Stimulated activated CD8-positive, alpha-beta memory T cell treated with anti-CD3 and anti-CD28 coated beads, Interleukin-15, amount 100 ng/mL, for 48 hours (primary cell): ENCODE data around the gene PPIC.

Source experiments
- DNase-seq, 2 donors: peaks; one replicate each; pipeline ENCODE4 v3.0.0-alpha.2; 2020; ENCODE audit warnings: low read depth in 2 of 2

The PPIC gene

DNA sequence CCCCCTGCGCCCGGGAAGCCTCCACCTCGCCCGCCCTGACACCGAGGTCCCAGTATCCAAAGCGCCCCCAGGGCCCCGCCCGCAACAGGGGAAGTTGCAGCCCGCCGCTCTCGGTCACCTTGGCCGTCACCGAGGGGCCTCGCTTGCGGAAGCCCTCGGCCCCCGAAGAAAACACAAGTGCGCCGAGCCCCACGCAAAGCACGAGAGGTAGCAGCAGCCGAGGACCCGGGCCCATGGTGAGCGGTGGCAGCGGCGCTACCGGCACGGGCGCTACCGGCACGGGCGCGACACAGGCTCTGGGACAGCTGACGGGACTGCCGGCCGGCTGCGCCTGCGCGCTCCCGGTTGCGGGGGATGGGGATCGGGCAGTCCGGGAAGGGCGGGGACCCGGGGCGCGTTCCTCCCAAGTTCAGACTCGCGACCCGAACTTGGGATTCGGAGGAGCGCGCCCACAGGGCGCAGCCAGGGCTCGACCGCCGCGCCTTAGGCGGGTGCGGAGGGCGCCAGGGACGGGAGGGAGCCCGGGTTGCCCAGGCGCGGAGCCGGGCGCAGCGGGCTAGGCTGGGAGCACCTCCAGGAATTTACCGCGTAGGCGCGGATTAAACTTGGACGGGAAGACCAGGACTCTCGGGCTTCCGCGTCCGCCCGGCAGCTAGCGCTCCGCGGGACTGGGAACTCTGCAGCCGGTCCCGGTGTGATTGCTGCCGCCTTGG lies at the start of gene PPIC:
PPIC (minus strand) TSS at position 335 of the 713 bp plus-strand sequence; CDS start at position 235, 100 bp downstream.
- DNase-seq: no peak

DNA sequence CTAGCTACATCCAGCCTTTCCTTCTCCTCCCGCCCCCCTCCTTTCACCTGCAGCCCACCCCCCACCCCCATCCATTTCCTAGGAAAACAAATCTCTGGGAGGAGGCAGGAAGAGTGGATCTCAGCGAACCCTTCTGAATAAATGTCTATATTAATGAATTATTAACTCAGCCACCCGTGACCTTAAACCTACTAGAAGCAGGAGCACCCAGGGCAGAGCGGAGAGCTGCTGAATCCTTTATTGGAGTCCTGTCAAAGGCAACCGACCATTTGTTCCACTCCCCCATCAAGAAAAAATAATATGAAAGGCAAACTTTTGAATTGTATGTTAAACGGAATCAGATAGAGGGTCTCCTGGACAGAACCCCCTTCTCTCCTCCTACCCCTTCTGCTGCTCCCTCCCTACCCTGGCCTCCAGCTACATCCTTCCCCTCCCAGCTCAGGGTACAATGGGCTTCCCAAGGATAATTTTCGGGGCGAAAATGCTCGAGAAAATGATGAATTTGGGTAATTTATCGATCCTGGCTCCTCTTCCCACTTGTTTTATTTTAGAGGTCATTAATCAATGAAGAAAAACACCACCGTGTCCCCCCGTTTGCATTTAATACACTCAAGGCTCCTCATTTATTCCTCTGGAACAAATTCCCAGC lies 49.2 kb upstream of the PPIC start:
- no peak for DNase-seq

- DNase-seq: no peak
Measured at GRCh38 chr5:123084730-123085605, 48.4 kb upstream of the PPIC start.

GRCh38 chr5:123083298-123083697 lies 46.8 kb upstream of the PPIC start:
- DNase-seq: no peak

DNA sequence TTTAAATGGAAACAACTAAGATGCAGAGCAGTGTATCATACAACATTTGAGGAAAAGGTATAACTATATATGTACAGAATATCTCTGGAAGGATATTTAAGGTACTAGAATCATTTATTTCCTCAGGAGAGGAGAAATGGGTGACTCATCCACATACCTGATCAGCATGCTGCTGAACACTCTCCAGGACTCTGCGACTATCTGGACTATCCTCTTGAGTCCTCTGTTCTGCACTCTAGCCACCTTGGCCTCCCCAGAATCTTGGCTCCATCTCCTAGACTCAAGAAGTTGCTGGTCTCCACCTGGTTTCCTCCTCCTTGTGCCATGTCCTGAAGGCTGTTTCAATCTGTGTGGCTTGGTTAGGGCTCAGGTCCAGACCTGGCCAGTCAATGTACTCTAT lies 43.7 kb upstream of the PPIC start:
- no peak for DNase-seq

- no peak for DNase-seq
Measured at GRCh38 chr5:123075521-123076163, 39.1 kb upstream of the PPIC start.

- no peak for DNase-seq
Measured at GRCh38 chr5:123068368-123068938, 31.9 kb upstream of the PPIC start.

DNA sequence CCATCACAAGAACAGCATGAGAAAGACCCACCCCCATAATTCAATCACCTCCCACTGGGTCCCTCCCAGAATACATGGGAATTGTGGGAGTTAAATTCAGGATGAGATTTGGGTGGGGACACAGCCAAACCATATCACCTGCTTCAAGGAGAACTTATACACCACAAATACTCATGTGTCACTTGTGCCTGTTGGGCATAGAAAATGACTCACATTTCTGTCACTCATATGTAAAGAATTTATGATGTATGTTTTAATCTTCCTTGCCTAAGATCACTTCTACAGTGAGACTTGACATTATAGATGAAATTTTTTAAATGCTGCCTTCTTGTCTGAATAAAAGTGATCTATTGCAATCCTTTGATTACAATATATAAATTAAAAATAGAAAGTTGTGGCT lies 29.5 kb upstream of the PPIC start:
- no peak for DNase-seq

DNA sequence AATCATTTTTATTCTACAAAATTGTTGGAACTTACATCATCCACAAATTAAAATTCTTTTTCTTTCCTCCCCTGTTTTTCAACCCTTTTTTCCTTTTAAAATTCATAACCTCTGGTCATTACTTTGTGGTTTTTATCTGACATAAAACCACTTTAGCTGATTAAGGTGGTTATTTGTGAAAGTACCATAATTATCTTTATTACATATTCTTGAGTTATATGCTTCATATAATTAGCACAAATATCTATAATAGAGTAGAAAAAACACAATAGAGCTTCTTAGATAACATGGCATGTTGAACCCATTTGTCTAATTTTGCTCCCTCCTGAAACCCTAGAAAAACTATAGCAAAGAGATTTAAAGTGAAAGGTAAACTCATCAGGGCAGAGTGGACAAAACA lies 22.9 kb upstream of the PPIC start:
- no peak for DNase-seq

DNA sequence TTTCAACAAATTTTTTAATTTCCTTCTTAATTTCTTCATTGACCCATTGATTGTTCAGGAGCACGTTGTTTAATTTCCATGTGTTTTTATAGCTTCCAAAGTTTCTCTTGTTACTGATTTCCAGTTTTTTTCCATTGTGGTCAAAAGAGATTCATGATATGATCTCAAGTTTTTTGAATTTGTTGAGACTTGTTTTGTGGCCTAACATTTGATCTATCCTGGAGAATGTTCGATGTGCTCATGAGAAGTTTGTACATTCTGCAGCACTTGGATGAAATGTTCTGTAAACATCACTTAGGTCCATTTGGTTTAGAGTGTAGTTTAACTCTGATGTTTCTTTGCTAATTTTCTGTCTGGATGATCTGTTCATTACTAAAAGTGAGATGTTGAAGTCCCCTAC lies 14.7 kb upstream of the PPIC start:
- DNase-seq: no peak

GRCh38 chr5:123047706-123048105 lies 11.2 kb upstream of the PPIC start:
- DNase-seq: no peak

GRCh38 chr5:123046222-123046621 lies 9.7 kb upstream of the PPIC start:
- DNase-seq: no peak

- DNase-seq: no peak
Measured at GRCh38 chr5:123044926-123045617, 8.5 kb upstream of the PPIC start.

DNA sequence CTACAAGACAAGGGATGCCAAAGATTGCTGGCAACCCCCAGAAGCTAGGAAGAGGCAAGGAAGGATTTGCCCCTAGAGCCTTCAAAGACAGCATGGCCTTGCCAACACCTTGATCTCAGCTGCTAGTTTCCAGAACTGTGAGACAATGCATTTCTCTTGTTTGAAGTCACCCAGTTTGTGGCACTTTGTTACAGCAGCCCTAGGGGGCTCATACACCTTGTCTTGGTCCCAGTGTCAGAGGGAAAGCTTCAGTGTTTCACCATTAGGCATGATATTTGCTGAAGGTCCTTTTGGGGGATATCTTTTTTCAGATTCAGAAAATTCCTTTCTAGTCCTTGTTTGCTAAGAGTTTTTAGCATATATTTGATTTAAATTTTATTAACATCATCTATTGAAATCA lies 3.1 kb upstream of the PPIC start:
- no peak for DNase-seq

- no peak for DNase-seq
Measured at GRCh38 chr5:123037104-123037418, 536 bp upstream of the PPIC start.

DNA sequence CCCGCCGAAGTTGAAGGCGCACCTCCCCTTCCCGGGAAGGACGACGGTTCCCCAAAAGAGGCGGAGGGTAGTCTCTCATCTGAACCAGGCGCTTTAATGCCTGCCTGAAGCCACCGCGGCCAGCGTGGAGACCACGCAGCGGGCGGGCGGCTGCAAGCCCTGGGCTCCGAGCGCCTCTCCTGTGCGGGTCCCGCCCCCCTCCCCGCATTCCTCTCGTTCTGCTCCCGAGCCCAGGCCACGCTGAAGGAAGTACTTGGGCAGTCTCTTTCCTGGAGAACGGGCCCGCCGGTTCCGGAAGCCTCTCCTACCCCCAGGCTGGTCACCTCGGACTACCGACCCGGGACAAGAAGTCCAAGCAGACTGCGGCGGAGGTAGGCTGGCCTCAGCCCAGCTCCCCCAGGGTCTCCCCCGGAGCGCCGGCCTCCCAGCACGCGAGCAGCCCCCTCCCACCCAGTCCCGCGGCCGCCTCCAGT lies 571 bp downstream of the PPIC start:
- no peak for DNase-seq

DNA sequence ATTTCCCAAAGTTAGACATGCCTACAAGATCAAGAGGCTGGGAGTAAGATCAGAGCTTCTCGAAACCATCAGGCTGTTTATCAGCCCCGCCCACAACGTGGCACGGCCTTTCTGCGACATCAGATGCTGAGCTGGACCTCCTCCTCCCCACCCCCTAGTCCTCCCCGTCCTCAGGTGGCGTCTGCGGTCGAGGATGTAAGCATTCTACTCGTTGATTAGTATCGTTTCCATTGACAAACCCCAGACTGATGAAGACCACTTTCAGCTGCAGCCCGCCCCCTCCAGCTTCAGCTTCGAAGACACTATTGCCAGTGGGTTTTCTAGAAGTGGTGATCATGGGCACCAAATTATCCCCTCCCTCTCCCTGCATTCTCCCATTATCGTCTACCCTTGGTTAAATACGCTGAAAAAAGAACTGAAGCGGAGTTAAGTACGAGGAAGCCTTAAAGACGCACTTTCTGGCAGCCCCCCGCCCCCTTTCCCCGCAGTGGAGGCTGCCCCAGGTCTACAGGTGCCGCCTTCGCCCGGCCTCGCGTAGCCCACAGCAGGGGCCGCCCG lies 1.1 kb downstream of the PPIC start:
- DNase-seq: no peak

DNA sequence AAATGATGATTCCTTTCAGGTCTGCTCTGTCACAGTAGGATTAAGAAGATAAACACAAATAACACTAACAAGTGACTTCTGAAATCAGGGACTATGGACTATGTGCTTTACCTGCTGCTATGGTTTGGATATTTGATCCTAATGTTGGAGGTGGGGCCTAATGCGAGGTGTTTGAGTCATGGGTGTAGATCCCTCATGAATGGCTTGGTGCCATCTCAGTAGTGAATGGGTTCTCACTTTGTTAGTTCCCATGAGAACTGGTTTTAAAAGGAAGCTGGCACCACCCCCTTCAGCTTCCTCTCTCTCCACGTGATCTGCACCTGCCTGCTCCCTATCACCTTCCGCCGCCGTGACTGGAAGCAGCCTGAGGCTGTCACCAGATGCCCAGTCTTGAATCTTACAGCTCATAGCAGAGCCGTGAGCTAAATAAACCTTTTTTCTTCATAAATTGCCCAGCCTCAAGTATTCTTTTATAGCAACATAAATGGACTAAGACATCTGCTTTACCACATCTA lies 3.3 kb downstream of the PPIC start:
- DNase-seq: no peak

DNA sequence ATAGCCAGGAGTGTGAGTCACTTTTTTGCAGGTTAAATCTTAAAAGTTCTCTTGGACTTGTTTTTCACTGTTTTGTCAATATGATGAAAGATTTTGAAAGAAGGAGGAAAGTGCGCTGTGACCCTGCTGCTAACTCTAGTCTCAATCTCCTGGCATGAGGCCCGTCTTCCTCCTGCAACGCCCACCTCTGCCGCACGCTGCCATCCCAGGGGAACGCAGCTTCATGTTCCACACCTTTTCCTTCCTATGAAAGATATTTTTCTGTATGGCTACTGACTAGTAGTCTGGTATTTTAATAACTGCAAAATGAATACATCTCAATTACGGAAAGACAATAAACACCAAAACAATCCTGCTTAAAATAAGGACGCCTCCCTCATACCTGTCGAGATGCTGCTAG lies 8.3 kb downstream of the PPIC start:
- no peak for DNase-seq

DNA sequence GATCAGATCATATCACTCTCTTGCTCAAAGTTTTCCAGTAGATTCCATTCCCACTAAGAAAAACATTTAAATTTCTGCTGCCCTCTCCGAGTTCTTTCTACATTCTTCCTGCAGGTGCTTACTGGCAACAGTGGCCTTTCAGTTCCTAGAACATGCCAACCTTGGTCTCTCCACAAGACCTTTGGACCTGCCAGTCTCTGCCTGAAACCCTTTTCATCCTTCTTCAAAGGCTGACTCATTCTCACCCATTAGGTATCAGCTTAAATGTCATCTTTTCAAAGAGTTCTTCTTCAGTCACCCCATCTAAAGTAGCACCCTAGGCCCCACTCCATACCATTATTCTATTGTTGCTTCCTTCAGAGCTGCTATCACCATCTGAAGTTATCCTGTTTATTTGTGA lies 21.8 kb downstream of the PPIC start:
- DNase-seq: no peak

DNA sequence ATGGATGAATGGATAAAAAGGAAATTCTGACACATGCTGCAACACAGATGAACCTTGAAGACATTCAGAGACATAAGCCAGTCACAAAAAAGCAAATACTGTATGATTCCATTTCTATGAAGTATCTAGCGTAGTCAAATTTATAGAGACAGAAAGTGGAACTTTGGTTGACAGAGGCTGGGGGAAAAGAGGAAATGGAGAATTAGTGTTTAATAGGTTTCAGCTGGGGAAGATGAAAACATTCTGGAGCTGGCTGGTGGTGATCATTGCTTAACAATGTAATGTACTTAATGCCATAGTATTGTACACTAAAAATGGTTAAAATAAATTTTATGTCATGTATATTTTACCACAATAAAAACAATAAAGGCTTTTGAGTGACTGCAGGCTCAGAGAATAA lies 24.2 kb downstream of the PPIC start:
- DNase-seq: no peak
